ENCODE results near the gene TEX35.
"Not testable (repeated sequence)": the region's sequence is repeated elsewhere in the genome, so short reads cannot be mapped to it uniquely, and the experiment has no call there.

Gene TEX35

GRCh38 chr1:178495741-178496409, 17.0 kb upstream of the TEX35 start:
- no peak for DNase-seq

DNA sequence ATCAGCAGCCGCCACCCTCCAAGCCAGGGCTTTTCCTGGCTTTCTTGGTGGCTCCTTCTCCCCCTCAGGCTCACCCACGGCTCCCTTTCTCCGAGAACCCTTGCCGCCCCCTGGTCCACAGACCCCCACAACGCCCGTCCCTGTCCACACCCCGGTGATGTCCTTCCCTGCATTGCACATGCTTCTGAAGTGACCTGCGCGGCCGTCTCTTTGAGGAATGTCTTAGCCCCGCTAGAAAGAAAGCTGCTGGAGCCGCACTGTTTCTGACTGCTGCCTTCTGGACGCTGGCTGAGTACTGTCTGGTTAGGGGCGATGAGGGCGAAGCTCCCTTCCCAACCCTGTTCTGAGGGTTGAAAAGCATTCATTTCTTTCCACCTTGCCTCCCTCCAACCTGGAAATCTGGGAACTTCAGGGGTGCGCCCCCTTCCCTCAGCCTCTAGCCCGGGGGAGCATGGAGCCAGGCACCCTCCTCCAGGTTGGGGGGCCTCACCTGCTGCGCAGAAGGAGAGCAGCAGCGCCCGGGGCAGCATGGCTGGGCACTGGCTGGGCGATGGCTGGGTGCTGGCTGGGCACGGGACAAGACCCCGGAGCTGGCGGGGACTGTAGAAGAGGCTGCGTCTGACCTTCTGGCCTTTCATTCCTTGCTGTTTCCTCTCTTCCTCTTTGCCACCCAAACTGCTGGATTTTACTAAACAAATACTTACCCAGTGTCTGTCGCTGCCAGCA, 16.3 kb upstream of the TEX35 start, which contains the start of gene CLEC20A:
Gene CLEC20A (minus strand): TSS at position 555 of the 726 bp plus-strand sequence. CDS start 25 bp downstream, at position 530.
- DNase-seq = no peak

- no peak for DNase-seq
Observed at GRCh38 chr1:178497903-178498478, 14.9 kb upstream of the TEX35 start.

DNA sequence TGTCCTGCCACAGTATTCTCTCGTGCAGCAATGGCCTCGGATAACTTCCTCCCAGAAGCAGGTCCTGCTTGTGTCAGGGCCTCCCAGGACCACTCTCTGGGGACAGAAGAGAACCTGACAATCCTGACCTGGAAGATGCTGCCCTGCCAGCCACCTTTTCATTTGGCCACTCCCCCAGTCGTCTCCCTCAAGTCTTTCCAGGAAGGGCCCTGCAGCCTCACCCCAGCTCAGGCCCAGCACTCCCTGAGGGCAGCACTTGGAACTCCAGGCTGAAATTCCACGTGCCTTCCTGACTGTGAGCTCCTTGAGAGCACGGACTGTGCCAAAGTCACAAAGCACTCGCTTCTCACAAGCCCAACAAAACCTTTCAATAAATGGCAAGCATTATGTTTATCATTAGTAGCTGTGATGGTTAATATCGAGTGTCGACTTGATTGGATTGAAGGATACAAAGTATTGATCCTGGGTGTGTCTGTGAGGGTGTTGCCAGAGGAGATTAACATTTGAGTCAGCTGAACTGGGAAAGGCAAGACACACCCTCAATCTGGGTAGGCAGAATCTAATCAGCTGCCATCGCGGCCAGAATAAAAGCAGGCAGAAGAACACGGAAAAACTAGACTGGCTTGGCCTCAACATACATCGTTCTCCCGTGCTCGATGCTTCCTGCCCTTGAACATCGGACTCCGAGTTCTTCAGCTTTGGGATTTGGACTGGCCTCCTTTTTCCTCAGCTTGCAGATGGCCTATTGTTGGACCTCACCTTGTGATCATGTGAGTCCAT, 13.8 kb upstream of the TEX35 start:
- no peak for DNase-seq

DNA sequence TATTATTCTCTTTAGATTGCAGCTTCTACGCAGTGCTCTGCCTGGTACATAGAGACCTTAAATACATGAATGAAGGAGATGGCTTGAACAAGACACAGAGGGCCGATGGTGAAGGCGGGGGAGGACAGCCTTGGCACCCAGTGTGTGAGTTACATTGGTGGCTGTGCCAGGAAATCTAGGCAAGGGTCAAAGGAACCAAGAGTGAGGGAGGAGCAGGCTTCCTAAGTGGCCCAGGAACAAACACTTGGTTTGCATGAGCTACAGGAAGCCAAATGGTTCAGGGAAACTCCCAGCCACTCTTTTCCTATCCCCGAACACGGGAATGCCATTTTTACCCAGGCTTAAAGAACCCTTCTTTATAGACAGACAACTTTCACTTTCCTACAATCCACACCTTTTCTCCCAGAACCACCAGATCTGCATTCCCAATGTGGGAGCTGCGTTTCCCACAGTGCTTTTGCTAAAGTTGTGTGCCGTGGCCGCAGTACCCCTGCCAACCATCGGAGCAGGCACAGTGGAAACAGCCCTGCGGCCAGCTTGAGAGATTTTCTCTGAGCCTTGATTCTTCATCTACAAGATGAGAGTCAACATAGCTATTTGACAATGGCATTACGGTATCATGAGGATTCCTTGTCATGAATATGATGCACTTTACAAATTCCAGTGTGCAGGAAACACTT, 12.7 kb upstream of the TEX35 start:
- DNase-seq = no peak

DNA sequence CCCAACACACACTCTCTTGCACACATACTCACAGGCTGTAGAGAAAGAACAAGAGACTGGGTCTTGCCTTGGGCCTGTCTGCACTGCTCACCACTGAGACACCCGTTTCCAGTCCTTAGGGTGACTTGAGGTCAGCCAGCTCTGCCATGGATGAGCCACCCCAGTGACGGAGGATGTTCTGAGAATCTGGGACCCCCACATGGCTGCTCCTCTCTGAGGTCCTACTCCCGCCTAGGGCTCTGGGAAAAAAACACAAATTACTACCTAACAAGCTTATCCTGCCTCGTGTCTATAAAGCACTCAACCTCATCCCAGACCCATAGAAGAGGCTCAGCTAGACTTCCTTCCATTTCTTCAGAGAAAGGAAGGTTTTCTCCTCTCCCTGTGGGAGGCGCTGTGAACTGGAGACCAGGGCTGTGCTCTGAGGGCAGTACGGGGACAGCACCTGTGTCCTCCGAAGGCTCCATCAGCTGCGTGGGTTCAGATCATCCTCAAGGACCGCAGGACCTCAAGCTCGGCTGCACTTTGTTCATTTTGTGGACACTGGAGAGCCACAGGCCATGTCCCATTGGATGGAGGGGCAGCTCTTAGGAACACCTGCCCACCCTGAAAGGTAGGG, 11.9 kb upstream of the TEX35 start:
- no peak for DNase-seq

GRCh38 chr1:178501705-178502329, 11.1 kb upstream of the TEX35 start:
- DNase-seq = peak; percentile 46

GRCh38 chr1:178502330-178502714, 10.6 kb upstream of the TEX35 start:
- no peak for DNase-seq

DNA sequence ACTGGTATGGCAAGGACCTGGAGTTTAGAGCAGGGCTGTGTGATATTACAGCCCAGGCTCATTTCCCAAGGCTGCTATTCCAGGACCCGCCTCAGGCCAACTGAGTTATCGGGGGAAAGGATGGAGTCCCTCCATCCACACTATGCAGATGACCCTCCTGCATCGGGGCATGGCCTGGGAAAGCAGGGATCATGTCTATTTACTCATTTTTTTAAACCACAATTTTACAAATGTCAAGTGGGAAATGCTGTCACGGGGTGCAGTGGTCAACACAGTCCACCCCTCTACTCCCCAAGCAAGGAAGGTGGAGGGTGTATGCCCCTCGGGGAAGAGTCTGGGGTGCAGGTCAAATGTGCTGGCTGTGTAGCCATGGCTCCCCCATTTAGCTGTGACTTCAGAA, 10.1 kb upstream of the TEX35 start:
- DNase-seq = no peak

- not testable (repeated sequence) for DNase-seq
Observed at GRCh38 chr1:178503316-178503715, 9.6 kb upstream of the TEX35 start.

- no peak for DNase-seq
Observed at GRCh38 chr1:178503849-178504248, 9.1 kb upstream of the TEX35 start.

GRCh38 chr1:178504286-178504685, 8.6 kb upstream of the TEX35 start:
- no peak for DNase-seq

- no peak for DNase-seq
Observed at GRCh38 chr1:178506177-178506576, 6.7 kb upstream of the TEX35 start.

- DNase-seq = no peak
Observed at GRCh38 chr1:178506669-178507068, 6.2 kb upstream of the TEX35 start.

DNA sequence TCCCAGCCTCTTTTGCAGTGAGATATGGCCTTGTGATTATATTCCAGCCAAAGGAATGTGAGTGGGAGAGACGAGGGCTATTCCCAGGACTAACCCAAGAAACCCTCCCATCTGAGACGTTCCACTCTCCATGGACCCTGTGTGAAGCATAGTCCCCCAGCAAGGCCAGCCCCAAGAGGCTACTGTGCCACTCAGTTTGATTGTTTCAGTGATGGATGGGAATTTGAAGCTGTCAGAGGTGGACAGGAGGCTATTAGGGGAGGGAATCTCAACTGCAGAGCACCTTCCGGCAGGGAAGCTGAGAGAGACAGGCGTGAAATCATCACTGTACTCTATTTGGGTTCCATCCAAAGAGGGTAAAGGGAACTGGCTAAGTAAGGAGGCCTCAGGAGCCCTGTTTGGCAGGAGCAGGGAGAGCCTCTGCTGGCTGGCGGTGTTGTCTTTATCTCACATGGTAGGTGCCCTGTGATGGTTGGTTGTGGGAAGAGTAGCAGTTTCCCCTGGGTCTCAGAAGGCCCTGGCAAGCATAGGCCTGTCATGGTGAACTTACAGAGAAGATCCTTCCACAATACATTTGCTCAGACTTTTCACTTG, 3.4 kb upstream of the TEX35 start:
- DNase-seq = no peak

- DNase-seq = no peak
Observed at GRCh38 chr1:178510155-178510554, 2.8 kb upstream of the TEX35 start.

- DNase-seq = no peak
Observed at GRCh38 chr1:178513278-178513983, 522 bp downstream of the TEX35 start.

- no peak for DNase-seq
Observed at GRCh38 chr1:178516110-178516509, 3.2 kb downstream of the TEX35 start.

DNA sequence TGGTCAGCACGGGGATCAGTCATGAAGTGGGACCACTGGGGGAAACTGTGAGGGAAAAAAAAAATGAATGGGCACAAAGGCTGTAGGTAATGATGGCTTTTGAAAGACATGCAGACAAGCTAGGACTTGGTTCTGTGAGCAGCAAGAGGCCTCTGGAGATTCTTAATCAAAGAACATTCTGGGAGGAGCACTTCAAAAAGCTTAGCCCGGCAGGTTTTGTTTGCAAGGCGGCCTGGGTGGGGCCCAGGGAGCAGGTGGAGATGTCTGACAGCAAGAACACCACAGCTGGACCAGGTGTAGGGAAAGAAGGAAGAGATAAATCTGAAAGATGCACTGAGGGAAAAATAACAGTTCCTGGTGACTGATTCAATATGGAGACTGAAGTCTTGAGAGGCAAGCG, 6.0 kb downstream of the TEX35 start:
- DNase-seq = no peak

GRCh38 chr1:178520803-178521202, 7.9 kb downstream of the TEX35 start:
- no peak for DNase-seq

- DNase-seq = no peak
Observed at GRCh38 chr1:178521241-178521640, 8.3 kb downstream of the TEX35 start.
